Left lung (tissue), 10 donors: ENCODE data around the gene KLRD1. TPM values are rescaled to one million over a fixed set of nuclear protein-coding genes. Genes with fewer than 3 reads are reported as not detected.

Source experiments
- ATAC-seq: fragments of 200-7000 bp; cut with Tn5 transposase; one replicate; pipeline ENCODE4 v1.9.1; 2020; ENCODE audit warnings: moderate library complexity
- DNase-seq, 4 donors: peaks; one replicate each; pipeline ENCODE4 v3.0.0-alpha.2; 2013 to 2020
- H3K27ac ChIP-seq, 2 donors: fragments of 200-600 bp; sonication (generic) in 1 of 2; one replicate each; pipeline versions ENCODE4 v1.5.0 to v1.8.0; 2020 to 2021
- H3K27me3 ChIP-seq, 2 donors: fragments of 200-600 bp; sonication (generic) in 1 of 2; one replicate each; pipeline versions ENCODE4 v1.5.0 to v1.8.0; 2020 to 2021
- H3K36me3 ChIP-seq, 2 donors: fragments of 200-600 bp; sonication (generic) in 1 of 2; one replicate each; pipeline versions ENCODE4 v1.5.0 to v1.8.0; 2020 to 2021
- H3K4me1 ChIP-seq, 2 donors: fragments of 200-600 bp; one replicate each; pipeline ENCODE4 v1.8.0; 2021
- H3K4me3 ChIP-seq, 2 donors: fragments of 200-600 bp; sonication (generic) in 1 of 2; one replicate each; pipeline versions ENCODE4 v1.5.0 to v1.8.0; 2020 to 2021; ENCODE audit warnings: mild to moderate bottlenecking in 1 of 2
- H3K9me3 ChIP-seq, 2 donors: fragments of 200-600 bp; sonication (generic) in 1 of 2; one replicate each; pipeline versions ENCODE4 v1.5.0 to v1.8.0; 2020 to 2021
- CTCF ChIP-seq, 2 donors: fragments of 200-600 bp; sonication (generic) in 1 of 2; IDR thresholded peaks; one replicate each; pipeline versions ENCODE4 v1.5.0 to v1.8.0; 2021; ENCODE audit warnings: antibody characterized with exemption in 2 of 2
- intact Hi-C, 2 donors: fragments of 100-400 bp; cut with DNase I; formaldehyde crosslinking; loops; one replicate each; pipeline versions ENCODE4 v1.11.2 to v1.14.2; 2022
- polyA plus RNA-seq, 6 donors: library from polyadenylated mRNA; unstranded; fragments of 120-200 nt; gene quantifications; one replicate each; pipeline ENCODE4 v1.2.1, GENCODE V29; 2013; ENCODE audit not compliant: insufficient read length in 6 of 6
- total RNA-seq, 2 donors: library from RNA; stranded (reverse); fragmentation: NEBNext Ultra II Directional; extraction: Animal tissue kit (Norgen Biotek cat#: 25700); gene quantifications; one replicate each; pipeline ENCODE4 v1.2.1, GENCODE V29; 2021
- donor health status: DM: no; HTN: yes; CAD: no.
- donor health status: DM: no; HTN: no; CAD: no.

KLRD1 gene
- total and polyA plus RNA-seq, 8 donors = 0.53 to 9.0 (median 1.9) TPM

- no peaks in the 10 kb centered on the region for H3K27me3 ChIP-seq
- no peak for TF ChIP-seq CTCF (IDR thresholded peaks at IDR 0.05)
- H3K9me3 ChIP-seq = no peaks in the 10 kb centered on the region
- no peaks in the 10 kb centered on the region for H3K4me1 ChIP-seq
- H3K4me3 ChIP-seq = no peak overlapping the region
- no peak overlapping the region for H3K27ac ChIP-seq
- DNase-seq (no peak), ATAC-seq (no peak)
- no peaks in the 10 kb centered on the region for H3K36me3 ChIP-seq
- intact Hi-C loops = no loop called here
These were observed 46.4 kb downstream of the KLRD1 start for GRCh38 chr12:10354071-10354470.

- intact Hi-C loops = no loop called here
- Histone ChIP-seq H3K4me3 (no peak overlapping the region), H3K4me1 (no peaks in the 10 kb centered on the region), H3K27ac (no peak overlapping the region), H3K9me3 (no peaks in the 10 kb centered on the region), H3K36me3 (no peaks in the 10 kb centered on the region), H3K27me3 (no peaks in the 10 kb centered on the region)
- TF ChIP-seq CTCF (IDR thresholded peaks at IDR 0.05) = no peak
- DNase-seq (peak in 1 of 4 donors; percentile 61), ATAC-seq (peak; percentile 71)
These were observed 46.8 kb downstream of the KLRD1 start for GRCh38 chr12:10354502-10354901.

GRCh38 chr12:10358131-10358530 is 50.5 kb downstream of the KLRD1 start:
- no peak for ATAC-seq
- no peaks in the 10 kb centered on the region for H3K27me3 ChIP-seq

GRCh38 chr12:10358969-10359368 is 51.3 kb downstream of the KLRD1 start:
- no peaks in the 10 kb centered on the region for H3K36me3 ChIP-seq
- no peak for DNase-seq
- H3K4me1 ChIP-seq = peaks cover 8 to 13% of the 10 kb centered on the region in 2 donors
- no peaks in the 10 kb centered on the region for H3K9me3 ChIP-seq
- intact Hi-C loops = no loop called here
- ATAC-seq = no peak
- no peak overlapping the region for H3K4me3 ChIP-seq
- no peak for TF ChIP-seq CTCF (IDR thresholded peaks at IDR 0.05)
- H3K27ac ChIP-seq = no peak overlapping the region
- no peaks in the 10 kb centered on the region for H3K27me3 ChIP-seq

More at GRCh38 chr12:10358131-10358530, 50.5 kb downstream of the KLRD1 start:
- Histone ChIP-seq H3K9me3 (no peaks in the 10 kb centered on the region), H3K4me1 (peaks cover 4 to 5% of the 10 kb centered on the region in 2 donors), H3K27ac (no peak overlapping the region), H3K4me3 (no peak overlapping the region), H3K36me3 (no peaks in the 10 kb centered on the region)
- DNase-seq = no peak
- intact Hi-C loops = no loop called here
- TF ChIP-seq CTCF (IDR thresholded peaks at IDR 0.05) = no peak

GRCh38 chr12:10361084-10361483 is 53.4 kb downstream of the KLRD1 start:
- no peaks in the 10 kb centered on the region for H3K9me3 ChIP-seq
- H3K27me3 ChIP-seq = no peaks in the 10 kb centered on the region
- ATAC-seq (peak; percentile 2), DNase-seq (no peak)
- no peaks in the 10 kb centered on the region for H3K36me3 ChIP-seq
- H3K4me3 ChIP-seq = no peak overlapping the region
- peak overlapping the region; percentile 37 to 92 for H3K27ac ChIP-seq
- TF ChIP-seq CTCF (IDR thresholded peaks at IDR 0.05) = no peak
- H3K4me1 ChIP-seq = peaks cover 12 to 27% of the 10 kb centered on the region in 2 donors
- intact Hi-C loops = no loop called here
